SK-N-SH treated with all-trans-retinoic acid at 6 μM for 48 hours (cell line): ENCODE measurements around the gene NRSN2.

Experiments
- ATAC-seq: fragments of 200-7000 bp; cut with Tn5 transposase; 3 replicates; pipeline ENCODE4 v1.9.1; 2020; ENCODE audit warnings: mild to moderate bottlenecking, moderate library complexity
- ARNTL ChIP-seq: fragments of 450-650 bp; formaldehyde crosslinking; IDR thresholded peaks from 2 replicates; pipeline ENCODE4 v1.5.0; 2020; ENCODE audit warnings: low read depth, mild to moderate bottlenecking, moderate library complexity, borderline replicate concordance
- BACH2 ChIP-seq: fragments of 250-450 bp; sonication (Bioruptor Pico); IDR thresholded peaks from 2 replicates; pipeline ENCODE4 v1.9.0; 2021; ENCODE audit warnings: mild to moderate bottlenecking, borderline replicate concordance
- CREB5 ChIP-seq: fragments of 250-450 bp; sonication (Bioruptor Pico); IDR thresholded peaks from 2 replicates; pipeline ENCODE4 v1.5.1; 2020; ENCODE audit warnings: low read depth, mild to moderate bottlenecking, moderate library complexity
- CSDC2 ChIP-seq: fragments of 250-450 bp; sonication (Bioruptor Pico); IDR thresholded peaks from 2 replicates; pipeline ENCODE4 v1.5.0; 2020; ENCODE audit warnings: mild to moderate bottlenecking, moderate library complexity
- ESRRG ChIP-seq: fragments of 250-450 bp; sonication (Bioruptor Pico); IDR thresholded peaks from 2 replicates; pipeline ENCODE4 v1.6.1; 2021; ENCODE audit warnings: mild to moderate bottlenecking
- ISL1 ChIP-seq: fragments of 250-450 bp; sonication (Bioruptor Pico); IDR thresholded peaks from 2 replicates; pipeline ENCODE4 v2.1.2; 2022; ENCODE audit warnings: mild to moderate bottlenecking, moderate library complexity
- OSR1 ChIP-seq: fragments of 250-450 bp; sonication (Bioruptor Pico); IDR thresholded peaks from 2 replicates; pipeline ENCODE4 v1.8.0; 2022; ENCODE audit warnings: moderate library complexity, mild to moderate bottlenecking, inconsistent platforms
- PATZ1 ChIP-seq: fragments of 250-450 bp; sonication (Bioruptor Pico); IDR thresholded peaks from 2 replicates; pipeline ENCODE4 v1.8.0; 2020; ENCODE audit warnings: mild to moderate bottlenecking, moderate library complexity, borderline replicate concordance
- POU6F1 ChIP-seq: fragments of 250-450 bp; sonication (Bioruptor Pico); IDR thresholded peaks from 2 replicates; pipeline ENCODE4 v1.8.0; 2021; ENCODE audit warnings: low read depth, mild to moderate bottlenecking, moderate library complexity, borderline replicate concordance
- PPARA ChIP-seq: fragments of 250-450 bp; sonication (Bioruptor Pico); IDR thresholded peaks from 2 replicates; pipeline ENCODE4 v1.5.0; 2020; ENCODE audit warnings: mild to moderate bottlenecking, borderline replicate concordance
- RARB ChIP-seq: fragments of 250-450 bp; sonication (Bioruptor Pico); IDR thresholded peaks from 2 replicates; pipeline ENCODE4 v1.8.0; 2021; ENCODE audit warnings: mild to moderate bottlenecking, moderate library complexity
- SNAI2 ChIP-seq: fragments of 250-450 bp; sonication (Bioruptor Pico); IDR thresholded peaks from 2 replicates; pipeline ENCODE4 v1.5.0; 2020; ENCODE audit warnings: mild to moderate bottlenecking, moderate library complexity
- TCF4 ChIP-seq: fragments of 250-450 bp; sonication (Bioruptor Pico); IDR thresholded peaks from 2 replicates; pipeline ENCODE4 v1.8.0; 2021; ENCODE audit warnings: mild to moderate bottlenecking, moderate library complexity, borderline replicate concordance
- TOX ChIP-seq: fragments of 250-450 bp; sonication (Bioruptor Pico); IDR thresholded peaks from 2 replicates; pipeline ENCODE4 v1.8.0; 2021; ENCODE audit warnings: mild to moderate bottlenecking, moderate library complexity, borderline replicate concordance
- ZFP3 ChIP-seq: fragments of 250-450 bp; sonication (Bioruptor Pico); IDR thresholded peaks from 2 replicates; pipeline ENCODE4 v1.5.0; 2020; ENCODE audit warnings: mild to moderate bottlenecking, moderate library complexity
- ZFP30 ChIP-seq: fragments of 450-650 bp; formaldehyde crosslinking; IDR thresholded peaks from 2 replicates; pipeline ENCODE4 v1.5.0; 2022; ENCODE audit warnings: mild to moderate bottlenecking, moderate library complexity
- ZNF565 ChIP-seq: fragments of 450-650 bp; formaldehyde crosslinking; conservative IDR thresholded peaks from 2 replicates; pipeline ENCODE4 v1.5.0; 2020; ENCODE audit warnings: low read depth, mild to moderate bottlenecking, moderate library complexity
- ZNF8 ChIP-seq: fragments of 450-650 bp; formaldehyde crosslinking; IDR thresholded peaks from 2 replicates; pipeline ENCODE4 v1.5.0; 2020; ENCODE audit warnings: mild to moderate bottlenecking, moderate library complexity
- TF ChIP-seq, protein P1 (sequence below): fragments of 250-450 bp; sonication (Bioruptor Pico); IDR thresholded peaks from 2 replicates; pipeline ENCODE4 v1.5.0; 2020; ENCODE audit warnings: mild to moderate bottlenecking, moderate library complexity
- TF ChIP-seq, protein P2 (sequence below): fragments of 250-450 bp; sonication (Bioruptor Pico); IDR thresholded peaks from 2 replicates; pipeline ENCODE4 v1.5.1; 2021; ENCODE audit warnings: mild to moderate bottlenecking, moderate library complexity

Gene NRSN2

DNA sequence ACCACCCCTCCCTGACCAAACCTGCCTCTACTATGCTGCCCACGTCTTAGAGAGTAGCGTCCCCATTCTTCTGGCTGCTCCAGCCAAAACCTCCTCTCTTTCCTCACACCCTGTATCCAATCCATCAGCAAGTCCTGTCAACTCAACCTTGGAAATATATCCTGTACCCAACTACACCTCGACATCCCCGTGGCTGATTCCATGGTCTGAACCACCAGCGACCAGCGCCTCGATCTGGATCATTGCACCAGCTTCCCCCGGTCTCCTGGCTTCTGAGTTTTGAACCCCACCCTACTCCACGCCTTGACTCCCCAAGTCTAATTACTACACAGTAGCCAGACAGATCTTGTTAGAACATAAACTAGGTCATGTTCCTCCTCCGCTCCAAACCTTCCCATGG is 9.8 kb downstream of the NRSN2 start (continued):
- TF ChIP-seq, protein P1, sequence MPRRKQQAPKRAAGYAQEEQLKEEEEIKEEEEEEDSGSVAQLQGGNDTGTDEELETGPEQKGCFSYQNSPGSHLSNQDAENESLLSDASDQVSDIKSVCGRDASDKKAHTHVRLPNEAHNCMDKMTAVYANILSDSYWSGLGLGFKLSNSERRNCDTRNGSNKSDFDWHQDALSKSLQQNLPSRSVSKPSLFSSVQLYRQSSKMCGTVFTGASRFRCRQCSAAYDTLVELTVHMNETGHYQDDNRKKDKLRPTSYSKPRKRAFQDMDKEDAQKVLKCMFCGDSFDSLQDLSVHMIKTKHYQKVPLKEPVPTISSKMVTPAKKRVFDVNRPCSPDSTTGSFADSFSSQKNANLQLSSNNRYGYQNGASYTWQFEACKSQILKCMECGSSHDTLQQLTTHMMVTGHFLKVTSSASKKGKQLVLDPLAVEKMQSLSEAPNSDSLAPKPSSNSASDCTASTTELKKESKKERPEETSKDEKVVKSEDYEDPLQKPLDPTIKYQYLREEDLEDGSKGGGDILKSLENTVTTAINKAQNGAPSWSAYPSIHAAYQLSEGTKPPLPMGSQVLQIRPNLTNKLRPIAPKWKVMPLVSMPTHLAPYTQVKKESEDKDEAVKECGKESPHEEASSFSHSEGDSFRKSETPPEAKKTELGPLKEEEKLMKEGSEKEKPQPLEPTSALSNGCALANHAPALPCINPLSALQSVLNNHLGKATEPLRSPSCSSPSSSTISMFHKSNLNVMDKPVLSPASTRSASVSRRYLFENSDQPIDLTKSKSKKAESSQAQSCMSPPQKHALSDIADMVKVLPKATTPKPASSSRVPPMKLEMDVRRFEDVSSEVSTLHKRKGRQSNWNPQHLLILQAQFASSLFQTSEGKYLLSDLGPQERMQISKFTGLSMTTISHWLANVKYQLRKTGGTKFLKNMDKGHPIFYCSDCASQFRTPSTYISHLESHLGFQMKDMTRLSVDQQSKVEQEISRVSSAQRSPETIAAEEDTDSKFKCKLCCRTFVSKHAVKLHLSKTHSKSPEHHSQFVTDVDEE: no peak
- TF ChIP-seq ZNF565: no peak
- TF ChIP-seq SNAI2 (CRISPR knock-in tag): no peak
- no peak for TF ChIP-seq TCF4 (CRISPR knock-in tag)

DNA sequence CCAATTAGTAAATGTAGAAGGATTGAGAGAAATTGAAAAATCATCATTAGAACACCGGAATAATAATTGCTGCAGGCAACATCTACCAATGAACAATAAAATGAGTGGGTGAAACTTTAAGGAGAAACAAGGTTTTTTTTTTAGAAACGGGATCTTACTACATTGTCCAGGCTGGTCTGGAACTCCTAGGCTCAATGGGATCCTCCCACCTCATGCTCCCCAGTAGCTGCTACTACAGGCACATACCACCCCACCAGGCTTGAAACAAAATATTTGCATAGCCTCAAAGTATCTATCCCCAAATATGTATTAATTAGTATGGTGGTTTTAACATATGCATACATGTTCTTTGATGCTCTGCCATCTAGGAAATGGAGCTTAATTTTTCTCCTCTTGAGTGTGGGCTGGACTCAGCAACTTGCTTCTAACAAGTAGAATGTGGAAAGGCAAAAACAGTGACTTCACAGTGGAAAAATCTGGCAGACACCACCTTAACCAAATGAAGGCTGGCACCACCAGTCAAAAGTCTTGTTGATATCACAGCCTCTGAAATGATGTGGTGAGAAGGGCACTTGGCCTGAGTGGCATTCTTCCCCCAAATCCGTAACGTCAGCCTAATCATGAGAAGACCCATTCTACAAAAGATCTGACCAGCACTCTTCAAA is 12.1 kb downstream of the NRSN2 start:
- ATAC-seq: no peak
- TF ChIP-seq ESRRG: no peak
- TF ChIP-seq PATZ1 (CRISPR knock-in tag): no peak

- TF ChIP-seq OSR1 (CRISPR knock-in tag) (no peak), TCF4 (CRISPR knock-in tag) (no peak), ARNTL (CRISPR knock-in tag) (no peak), ZNF565 (no peak), CREB5 (CRISPR knock-in tag) (no peak), ESRRG (no peak), PATZ1 (CRISPR knock-in tag) (no peak), ZFP3 (CRISPR knock-in tag) (no peak), ZNF8 (CRISPR knock-in tag) (no peak), PPARA (no peak), TOX (no peak), POU6F1 (CRISPR knock-in tag) (no peak), SNAI2 (CRISPR knock-in tag) (no peak), CSDC2 (CRISPR knock-in tag) (no peak), RARB (CRISPR knock-in tag) (no peak), ZFP30 (CRISPR knock-in tag) (no peak), BACH2 (CRISPR knock-in tag) (no peak), ISL1 (CRISPR knock-in tag) (no peak)
- TF ChIP-seq, protein P1: no peak
- TF ChIP-seq, protein P2, sequence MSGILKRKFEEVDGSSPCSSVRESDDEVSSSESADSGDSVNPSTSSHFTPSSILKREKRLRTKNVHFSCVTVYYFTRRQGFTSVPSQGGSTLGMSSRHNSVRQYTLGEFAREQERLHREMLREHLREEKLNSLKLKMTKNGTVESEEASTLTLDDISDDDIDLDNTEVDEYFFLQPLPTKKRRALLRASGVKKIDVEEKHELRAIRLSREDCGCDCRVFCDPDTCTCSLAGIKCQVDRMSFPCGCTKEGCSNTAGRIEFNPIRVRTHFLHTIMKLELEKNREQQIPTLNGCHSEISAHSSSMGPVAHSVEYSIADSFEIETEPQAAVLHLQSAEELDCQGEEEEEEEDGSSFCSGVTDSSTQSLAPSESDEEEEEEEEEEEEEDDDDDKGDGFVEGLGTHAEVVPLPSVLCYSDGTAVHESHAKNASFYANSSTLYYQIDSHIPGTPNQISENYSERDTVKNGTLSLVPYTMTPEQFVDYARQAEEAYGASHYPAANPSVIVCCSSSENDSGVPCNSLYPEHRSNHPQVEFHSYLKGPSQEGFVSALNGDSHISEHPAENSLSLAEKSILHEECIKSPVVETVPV (CRISPR knock-in tag): no peak
- no peak for ATAC-seq
Observed at GRCh38 chr20:361561-361960, 14.7 kb downstream of the NRSN2 start.
